Fibroblast of skin of right quadriceps (primary cell): ENCODE measurements around the gene SDC3.

ENCODE experiments used
- DNase-seq: peaks from one replicate; pipeline ENCODE4 v3.0.0-alpha.2; 2013

The SDC3 gene

GRCh38 chr1:30845904-30846290 is 62.7 kb downstream of the SDC3 start:
- no peak for DNase-seq

- no peak for DNase-seq
These were observed 63.2 kb downstream of the SDC3 start for GRCh38 chr1:30845237-30845903.

- DNase-seq = no peak
These were observed 63.9 kb downstream of the SDC3 start for GRCh38 chr1:30844631-30845030.

GRCh38 chr1:30842697-30843354 is 65.7 kb downstream of the SDC3 start:
- peak; percentile 77 for DNase-seq

GRCh38 chr1:30840904-30841598 is 67.5 kb downstream of the SDC3 start:
- DNase-seq = no peak

GRCh38 chr1:30839827-30840359 is 68.7 kb downstream of the SDC3 start:
- DNase-seq = no peak

GRCh38 chr1:30838996-30839395 is 69.6 kb downstream of the SDC3 start:
- no peak for DNase-seq

- DNase-seq = no peak
These were observed 70.9 kb downstream of the SDC3 start for GRCh38 chr1:30837653-30838052.

- no peak for DNase-seq
These were observed 74.3 kb downstream of the SDC3 start for GRCh38 chr1:30834253-30834652.

GRCh38 chr1:30830537-30830936 is 78.0 kb downstream of the SDC3 start:
- no peak for DNase-seq

- no peak for DNase-seq
These were observed 78.7 kb downstream of the SDC3 start for GRCh38 chr1:30829889-30830288.

GRCh38 chr1:30824736-30825429 is 83.7 kb downstream of the SDC3 start:
- DNase-seq = no peak

- DNase-seq = peak; percentile 99
These were observed 84.4 kb downstream of the SDC3 start for GRCh38 chr1:30823969-30824735.

GRCh38 chr1:30823627-30823968 is 85.0 kb downstream of the SDC3 start:
- no peak for DNase-seq

- peak; percentile 43 for DNase-seq
These were observed 85.5 kb downstream of the SDC3 start for GRCh38 chr1:30822966-30823581.

- no peak for DNase-seq
These were observed 86.6 kb downstream of the SDC3 start for GRCh38 chr1:30822006-30822405.

GRCh38 chr1:30820299-30820698 is 88.3 kb downstream of the SDC3 start:
- no peak for DNase-seq
